ENCODE data around the gene ATF7IP2. TPM values are rescaled to one million over a fixed set of nuclear protein-coding genes. Genes with fewer than 3 reads are reported as not detected.

ATF7IP2 gene
- total and polyA plus RNA-seq, 9 of the 15 experiments (the other 6 are each of a cell fraction or from before 2014, with no cell fraction given): 131 to 515 (median 196) TPM

DNA sequence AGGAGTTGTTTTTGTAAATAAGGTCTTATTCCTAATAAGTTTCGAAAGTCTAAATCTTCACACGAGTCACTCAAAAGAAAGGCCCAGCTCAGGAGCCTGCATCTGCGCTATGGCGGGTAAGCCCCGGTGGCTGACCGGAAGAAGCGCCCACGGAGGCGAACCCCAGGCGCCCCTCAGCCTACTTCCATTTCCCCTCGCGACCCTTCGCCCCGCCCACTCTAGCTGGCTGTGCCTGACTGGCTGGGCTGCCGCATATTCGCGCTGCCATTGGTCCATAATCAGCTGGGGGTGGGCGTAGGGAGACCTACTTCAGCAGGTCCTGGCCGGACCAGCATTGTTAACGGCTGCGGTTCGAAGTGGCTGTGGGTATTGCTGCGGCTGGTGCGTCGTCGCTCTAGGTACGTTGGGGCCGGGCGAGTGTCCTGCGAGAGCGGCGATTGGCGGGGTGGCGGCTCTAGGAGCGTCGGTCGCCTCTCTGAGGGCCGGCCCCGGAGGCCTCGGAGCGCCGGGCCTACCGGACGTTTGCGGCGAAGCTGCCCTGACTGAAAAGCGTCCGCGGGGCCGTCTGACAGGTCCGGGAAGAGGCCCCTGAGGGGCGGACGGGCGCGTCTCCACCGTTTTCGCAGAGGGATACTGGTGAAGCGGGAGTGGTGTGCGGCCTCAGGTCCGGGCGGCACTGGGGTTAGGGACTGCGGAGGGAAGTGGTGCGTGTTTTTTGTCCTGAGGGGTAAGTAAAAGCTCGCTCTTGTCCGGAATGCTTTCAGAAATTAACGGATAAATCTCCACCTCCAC lies at the start of gene ATF7IP2 (continued):
- TF ChIP-seq NR0B1 (IDR thresholded peaks at IDR 0.05; ENCODE audit: partially characterized antibody): no peak
- TF ChIP-seq THRA (IDR thresholded peaks at IDR 0.05): no peak
- TF ChIP-seq PYGO2 (tag; IDR thresholded peaks at IDR 0.05): no peak
- TF ChIP-seq, protein P1, sequence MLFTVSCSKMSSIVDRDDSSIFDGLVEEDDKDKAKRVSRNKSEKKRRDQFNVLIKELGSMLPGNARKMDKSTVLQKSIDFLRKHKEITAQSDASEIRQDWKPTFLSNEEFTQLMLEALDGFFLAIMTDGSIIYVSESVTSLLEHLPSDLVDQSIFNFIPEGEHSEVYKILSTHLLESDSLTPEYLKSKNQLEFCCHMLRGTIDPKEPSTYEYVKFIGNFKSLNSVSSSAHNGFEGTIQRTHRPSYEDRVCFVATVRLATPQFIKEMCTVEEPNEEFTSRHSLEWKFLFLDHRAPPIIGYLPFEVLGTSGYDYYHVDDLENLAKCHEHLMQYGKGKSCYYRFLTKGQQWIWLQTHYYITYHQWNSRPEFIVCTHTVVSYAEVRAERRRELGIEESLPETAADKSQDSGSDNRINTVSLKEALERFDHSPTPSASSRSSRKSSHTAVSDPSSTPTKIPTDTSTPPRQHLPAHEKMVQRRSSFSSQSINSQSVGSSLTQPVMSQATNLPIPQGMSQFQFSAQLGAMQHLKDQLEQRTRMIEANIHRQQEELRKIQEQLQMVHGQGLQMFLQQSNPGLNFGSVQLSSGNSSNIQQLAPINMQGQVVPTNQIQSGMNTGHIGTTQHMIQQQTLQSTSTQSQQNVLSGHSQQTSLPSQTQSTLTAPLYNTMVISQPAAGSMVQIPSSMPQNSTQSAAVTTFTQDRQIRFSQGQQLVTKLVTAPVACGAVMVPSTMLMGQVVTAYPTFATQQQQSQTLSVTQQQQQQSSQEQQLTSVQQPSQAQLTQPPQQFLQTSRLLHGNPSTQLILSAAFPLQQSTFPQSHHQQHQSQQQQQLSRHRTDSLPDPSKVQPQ (CRISPR knock-in tag; IDR thresholded peaks at IDR 0.05; ENCODE audit: borderline replicate concordance): no peak
- TF ChIP-seq ZFPM2 (CRISPR knock-in tag; IDR thresholded peaks at IDR 0.05): no peak
- TF ChIP-seq SNIP1 (IDR thresholded peaks at IDR 0.05; ENCODE audit: low read depth): no peak
- TF ChIP-seq, protein P2, sequence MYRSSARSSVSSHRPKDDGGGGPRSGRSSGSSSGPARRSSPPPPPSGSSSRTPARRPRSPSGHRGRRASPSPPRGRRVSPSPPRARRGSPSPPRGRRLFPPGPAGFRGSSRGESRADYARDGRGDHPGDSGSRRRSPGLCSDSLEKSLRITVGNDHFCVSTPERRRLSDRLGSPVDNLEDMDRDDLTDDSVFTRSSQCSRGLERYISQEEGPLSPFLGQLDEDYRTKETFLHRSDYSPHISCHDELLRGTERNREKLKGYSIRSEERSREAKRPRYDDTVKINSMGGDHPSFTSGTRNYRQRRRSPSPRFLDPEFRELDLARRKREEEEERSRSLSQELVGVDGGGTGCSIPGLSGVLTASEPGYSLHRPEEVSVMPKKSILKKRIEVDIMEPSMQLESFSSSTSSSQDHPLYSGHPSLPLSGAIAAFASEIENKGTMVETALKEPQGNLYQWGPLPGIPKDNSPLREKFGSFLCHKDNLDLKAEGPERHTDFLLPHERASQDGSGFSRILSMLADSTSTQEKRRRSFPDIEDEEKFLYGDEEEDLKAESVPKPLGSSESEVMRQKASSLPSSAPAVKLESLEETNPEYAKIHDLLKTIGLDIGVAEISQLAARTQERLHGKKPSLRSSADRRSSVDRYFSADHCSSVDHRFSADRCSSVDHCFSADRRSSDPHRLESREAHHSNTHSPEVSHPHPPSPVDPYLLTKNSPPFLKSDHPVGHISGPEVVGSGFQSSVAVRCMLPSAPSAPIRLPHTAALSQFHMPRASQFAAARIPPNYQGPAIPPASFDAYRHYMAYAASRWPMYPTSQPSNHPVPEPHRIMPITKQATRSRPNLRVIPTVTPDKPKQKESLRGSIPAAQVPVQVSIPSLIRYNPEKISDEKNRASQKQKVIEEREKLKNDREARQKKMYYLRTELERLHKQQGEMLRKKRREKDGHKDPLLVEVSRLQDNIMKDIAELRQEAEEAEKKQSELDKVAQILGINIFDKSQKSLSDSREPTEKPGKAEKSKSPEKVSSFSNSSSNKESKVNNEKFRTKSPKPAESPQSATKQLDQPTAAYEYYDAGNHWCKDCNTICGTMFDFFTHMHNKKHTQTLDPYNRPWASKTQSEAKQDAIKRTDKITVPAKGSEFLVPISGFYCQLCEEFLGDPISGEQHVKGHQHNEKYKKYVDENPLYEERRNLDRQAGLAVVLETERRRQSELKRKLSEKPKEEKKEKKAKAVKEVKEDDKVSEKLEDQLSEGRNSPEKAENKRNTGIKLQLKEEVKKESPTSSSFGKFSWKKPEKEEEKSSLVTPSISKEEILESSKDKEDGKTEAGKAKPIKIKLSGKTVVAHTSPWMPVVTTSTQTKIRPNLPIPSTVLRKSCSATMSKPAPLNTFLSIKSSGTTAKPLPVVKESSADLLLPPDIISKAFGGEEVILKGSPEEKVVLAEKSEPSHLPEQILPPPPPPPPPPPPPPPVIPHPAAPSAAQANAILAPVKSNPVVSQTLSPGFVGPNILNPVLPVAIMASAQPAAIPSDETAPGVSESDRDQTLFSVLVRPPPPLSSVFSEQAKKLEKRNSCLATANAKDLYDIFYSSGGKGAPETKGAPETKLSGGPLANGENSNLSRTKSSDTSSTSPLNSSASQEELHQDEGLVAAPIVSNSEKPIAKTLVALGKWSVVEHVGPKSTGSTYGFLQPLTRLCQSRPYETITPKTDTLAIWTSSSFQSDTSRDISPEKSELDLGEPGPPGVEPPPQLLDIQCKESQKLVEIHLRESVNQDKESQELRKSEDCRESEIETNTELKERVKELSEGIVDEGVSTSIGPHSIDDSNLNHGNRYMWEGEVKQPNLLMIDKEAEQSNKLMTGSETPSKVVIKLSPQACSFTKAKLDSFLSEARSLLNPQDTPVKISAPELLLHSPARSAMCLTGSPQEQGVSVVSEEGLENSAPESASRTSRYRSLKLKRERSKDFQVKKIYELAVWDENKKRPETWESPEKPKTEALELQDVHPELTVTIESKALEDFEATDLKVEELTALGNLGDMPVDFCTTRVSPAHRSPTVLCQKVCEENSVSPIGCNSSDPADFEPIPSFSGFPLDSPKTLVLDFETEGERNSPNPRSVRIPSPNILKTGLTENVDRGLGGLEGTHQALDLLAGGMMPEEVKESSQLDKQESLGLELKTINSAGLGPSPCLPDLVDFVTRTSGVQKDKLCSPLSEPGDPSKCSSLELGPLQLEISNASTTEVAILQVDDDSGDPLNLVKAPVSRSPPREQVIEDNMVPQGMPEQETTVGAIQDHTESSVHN (IDR thresholded peaks at IDR 0.05; ENCODE audit: borderline replicate concordance in 1 of 2, low read depth in 1 of 2): no peak
- TF ChIP-seq SRSF7 (optimal IDR thresholded peaks at IDR 0.05; ENCODE audit: low read depth, low read length): no peak
- TF ChIP-seq SIN3B (IDR thresholded peaks at IDR 0.05; ENCODE audit: low read depth): no peak
- TF ChIP-seq HMG20A (CRISPR knock-in tag; conservative IDR thresholded peaks at IDR 0.05): no peak
- TF ChIP-seq ZNF384 (IDR thresholded peaks at IDR 0.05; ENCODE audit: low read depth, low read length): 0 out of 2 replicates have a peak, but pooled peaks have one; percentile 16
- TF ChIP-seq XRCC5 (IDR thresholded peaks at IDR 0.05; ENCODE audit: low read depth, low read length): peak; percentile 72
- no peak for TF ChIP-seq NCOA4 (IDR thresholded peaks at IDR 0.05; ENCODE audit: partially characterized antibody)
